HepG2 (cell line): ENCODE data around the gene ELF2. TPM values are rescaled to one million over a fixed set of nuclear protein-coding genes. Genes with fewer than 3 reads are reported as not detected.
"Not testable (repeated sequence)": the region's sequence is repeated elsewhere in the genome, so short reads cannot be mapped to it uniquely, and the experiment has no call there.

ENCODE experiments used
- ATAC-seq: fragments of 200-7000 bp; cut with Tn5 transposase; 3 replicates; pipeline ENCODE4 v1.9.1; 2020; ENCODE audit warnings: mild to moderate bottlenecking, moderate library complexity
- BruUV-seq: library from RNA; stranded (reverse); fragments of 400-500 nt; replicated peaks from 2 replicates; lab custom pipeline; 2021; lab: Mats Ljungman, UMichigan
- CTCF ChIA-PET: fragments of 300-600 bp; formaldehyde crosslinking; extraction: SDS; loops from one replicate; lab custom pipeline; 2021; ENCODE audit warnings: low total read pairs, inconsistent platforms, low intra/inter-chr PET ratio; lab: Yijun Ruan, JAX
- POLR2A ChIA-PET: fragments of 350-600 bp; sonication (Branson Sonifier 250); formaldehyde crosslinking; loops from one replicate; lab custom pipeline; 2020; ENCODE audit warnings: antibody characterized with exemption, inconsistent platforms; lab: Yijun Ruan, JAX
- DNase-seq: peaks from one replicate; pipeline ENCODE4 v3.0.0-alpha.2; 2015; ENCODE audit warnings: low spot score
- FAIRE-seq: peaks from 3 replicates; lab custom pipeline; 2011; peaks lifted over from hg19 to GRCh38; lab: Jason Lieb, UNC
- H2AFZ ChIP-seq: one replicate; pipeline ENCODE4 v1.6.1; 2011; ENCODE audit warnings: low read length, inconsistent platforms
- H3K27ac ChIP-seq: fragments of 300-600 bp; 3 replicates; pipeline ENCODE4 v1.8.0; 2011; ENCODE audit warnings: mixed run types, mild to moderate bottlenecking, mixed read lengths, low read length, inconsistent platforms; ENCODE audit not compliant: insufficient read depth; ENCODE audit errors: extremely low read length
- H3K27me3 ChIP-seq, 2 experiments: fragments of 200-600 bp in 1 of 2; 2 replicates in 1 of 2; 3 replicates in 1 of 2; pipeline versions ENCODE4 v1.6.0 to v1.8.0; 2011; ENCODE audit warnings: low read length in 2 of 2, mild to moderate bottlenecking in 2 of 2, moderate library complexity in 2 of 2, inconsistent platforms in 1 of 2; ENCODE audit not compliant: insufficient read depth in 2 of 2, control insufficient read depth in 1 of 2
- H3K36me3 ChIP-seq, 2 experiments: fragments of 200-600 bp in 1 of 2; replicated peaks in 1 of 2; 2 replicates in 1 of 2; 3 replicates in 1 of 2; pipeline versions ENCODE4 v1.5.1 to v1.8.0; 2011; ENCODE audit warnings: low read length in 2 of 2, inconsistent platforms in 1 of 2; ENCODE audit not compliant: insufficient read depth in 2 of 2, control insufficient read depth in 1 of 2
- H3K4me1 ChIP-seq: 2 replicates; pipeline ENCODE4 v1.5.1; 2012; ENCODE audit warnings: low read length, inconsistent platforms; ENCODE audit not compliant: insufficient read depth
- H3K4me2 ChIP-seq: 2 replicates; pipeline ENCODE4 v1.6.0; 2011; ENCODE audit warnings: low read depth, low read length, inconsistent platforms
- H3K4me3 ChIP-seq, 3 experiments: fragments of 200-600 bp in 1 of 3; sonication (generic), shearing (Covaris generic) in 1 of 3; replicated peaks in 1 of 3; 2 replicates each; pipeline ENCODE4 v1.5.1; 2011 to 2016; ENCODE audit warnings: low read length in 3 of 3, inconsistent platforms in 2 of 3, low read depth in 2 of 3, mild to moderate bottlenecking in 2 of 3, control low read depth in 1 of 3, mixed read lengths in 1 of 3; ENCODE audit not compliant: insufficient read depth in 1 of 3
- H3K79me2 ChIP-seq: one replicate; pipeline ENCODE4 v1.6.1; 2011; ENCODE audit warnings: low read length, inconsistent platforms; ENCODE audit not compliant: insufficient read depth
- H3K9ac ChIP-seq: 2 replicates; pipeline ENCODE4 v1.6.0; 2011; ENCODE audit warnings: mild to moderate bottlenecking, low read depth, low read length, inconsistent platforms; ENCODE audit not compliant: insufficient read depth
- H3K9me3 ChIP-seq: 2 replicates; pipeline ENCODE4 v1.5.1; 2012; ENCODE audit warnings: mild to moderate bottlenecking, low read length
- H4K20me1 ChIP-seq: 2 replicates; pipeline ENCODE4 v1.6.0; 2011; ENCODE audit warnings: inconsistent platforms, mild to moderate bottlenecking, low read length, moderate library complexity; ENCODE audit not compliant: insufficient read depth
- ATF7 ChIP-seq, 2 experiments: fragments of 450-650 bp in 1 of 2; sonication (generic) in 1 of 2; formaldehyde crosslinking in 1 of 2; IDR thresholded peaks; 2 replicates each; pipeline versions ENCODE4 v1.4.0 to v1.6.1; 2016 to 2020; ENCODE audit warnings: antibody characterized with exemption in 1 of 2, mild to moderate bottlenecking in 1 of 2, missing genetic modification reagents in 1 of 2
- CEBPB ChIP-seq: IDR thresholded peaks from 2 replicates; pipeline ENCODE4 v1.6.1; 2011; ENCODE audit warnings: low read depth, low read length, improper control_type of control experiment, borderline replicate concordance
- CEBPG ChIP-seq: IDR thresholded peaks from 2 replicates; pipeline ENCODE4 v1.6.1; 2016
- FOSL2 ChIP-seq: sonication (generic); formaldehyde crosslinking; IDR thresholded peaks from 2 replicates; pipeline ENCODE4 v1.4.0; 2020; ENCODE audit warnings: missing genetic modification reagents
- GATAD2A ChIP-seq: IDR thresholded peaks from 2 replicates; pipeline ENCODE4 v1.6.1; 2016
- TEAD3 ChIP-seq: optimal IDR thresholded peaks from 2 replicates; pipeline ENCODE3; 2016; ENCODE audit warnings: borderline replicate concordance
- WGBS: methylation state at CpG from one replicate; pipeline ENCODE4 v1.1.6; 2017; ENCODE audit warnings: low lambda C conversion rate; 5-methylcytosine and 5-hydroxymethylcytosine counted together
- in situ Hi-C: cut with HindIII; loops from 2 replicates; pipeline ENCODE4 v1.10.0; 2017; ENCODE audit warnings: low pct_unique_long_range_greater_than_20kb; ENCODE audit not compliant: extremely low pct_ligation_motif_present
- intact Hi-C: fragments of 100-400 bp; cut with micrococcal nuclease; formaldehyde crosslinking; loops from one replicate; pipeline ENCODE4 v1.10.0; 2022; ENCODE audit not compliant: unreplicated experiment
- polyA plus RNA-seq, 8 experiments: library from polyadenylated mRNA; depleted of rRNA in 3 of 8; stranded (reverse) in 7 of 8; unstranded in 1 of 8; fragments of >200 nt; fragmentation: Illumina TruSeq in 4 of 8; extraction: Trizol in 4 of 8; gene quantifications; 2 replicates each; pipeline versions ENCODE4 v1.2.1 to v1.2.3, GENCODE V29; 2011 to 2016; ENCODE audit warnings: low read depth in 4 of 8, missing spikeins in 1 of 8, mixed read lengths in 1 of 8; ENCODE audit not compliant: insufficient read depth in 1 of 8
- total RNA-seq, 5 experiments: library from RNA; depleted of rRNA; stranded (reverse); fragments of >200 nt; fragmentation: Illumina TruSeq; extraction: Trizol; gene quantifications; 2 replicates each; pipeline ENCODE4 v1.2.3, GENCODE V29; 2016; ENCODE audit warnings: low read depth in 1 of 5
- TF ChIP-seq, protein P1 (sequence below), 2 experiments: fragments of 450-650 bp in 1 of 2; sonication (generic) in 1 of 2; formaldehyde crosslinking; IDR thresholded peaks; 2 replicates each; pipeline versions ENCODE4 v1.5.0 to v1.8.0; 2020 to 2022; ENCODE audit warnings: mild to moderate bottlenecking in 1 of 2, missing genetic modification reagents in 1 of 2
- TF ChIP-seq, protein P2 (sequence below): sonication (generic); formaldehyde crosslinking; IDR thresholded peaks from 2 replicates; pipeline ENCODE4 v1.4.0; 2020; ENCODE audit warnings: missing genetic modification reagents, mild to moderate bottlenecking, borderline replicate concordance

Gene ELF2
- total and polyA plus RNA-seq, 2 of the 13 experiments (the other 11 are each of a cell fraction or from before 2014, with no cell fraction given): 28.6 to 35.4 TPM

DNA sequence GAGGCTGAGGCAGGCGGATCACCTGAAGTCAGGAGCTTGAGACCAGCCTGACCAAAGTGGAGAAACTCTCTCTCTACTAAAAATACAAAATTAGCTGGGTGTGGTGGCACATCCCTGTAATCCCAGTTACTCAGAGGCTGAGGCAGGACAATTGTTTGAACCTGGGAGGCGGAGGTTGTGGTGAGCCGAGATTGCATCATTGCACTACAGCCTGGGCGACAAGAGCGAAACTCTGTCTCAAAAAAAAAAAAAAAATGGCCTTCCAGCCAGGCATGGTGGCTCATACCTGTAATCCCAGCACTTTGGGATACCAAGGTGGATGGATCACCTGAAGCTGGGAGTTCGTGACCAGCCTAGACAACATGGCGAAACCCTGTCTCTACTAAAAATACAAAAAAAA is 168.7 kb downstream of the ELF2 start:
- H3K27me3 ChIP-seq; CTCF ChIA-PET; intact Hi-C loops; POLR2A ChIA-PET; H3K36me3 ChIP-seq; H2AFZ ChIP-seq; H3K79me2 ChIP-seq; TF ChIP-seq ATF7 (CRISPR knock-in tag; IDR thresholded peaks at IDR 0.05): not testable (repeated sequence)
- 39% methylated on average over 7 of the region's 7 CpGs for WGBS
- TF ChIP-seq GATAD2A (0 out of 2 replicates have a peak, but pooled peaks have one; percentile 11), CEBPG (CRISPR knock-in tag) (peak; percentile 80), FOSL2 (CRISPR knock-in tag) (peak; percentile 27; the same call in 1 of the 2 replicates), ATF7 (IDR thresholded peaks at IDR 0.05) (peak; percentile 46; the same call in 1 of the 2 replicates), CEBPB (peak; percentile 58; the same call in 1 of the 2 replicates), TEAD3 (CRISPR knock-in tag) (peak; percentile 18)
- TF ChIP-seq, protein P1, sequence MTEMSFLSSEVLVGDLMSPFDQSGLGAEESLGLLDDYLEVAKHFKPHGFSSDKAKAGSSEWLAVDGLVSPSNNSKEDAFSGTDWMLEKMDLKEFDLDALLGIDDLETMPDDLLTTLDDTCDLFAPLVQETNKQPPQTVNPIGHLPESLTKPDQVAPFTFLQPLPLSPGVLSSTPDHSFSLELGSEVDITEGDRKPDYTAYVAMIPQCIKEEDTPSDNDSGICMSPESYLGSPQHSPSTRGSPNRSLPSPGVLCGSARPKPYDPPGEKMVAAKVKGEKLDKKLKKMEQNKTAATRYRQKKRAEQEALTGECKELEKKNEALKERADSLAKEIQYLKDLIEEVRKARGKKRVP (CRISPR knock-in tag; IDR thresholded peaks at IDR 0.05): peak in 1 of 2 experiments; percentile 85; a peak in 2 of 4 replicates
- TF ChIP-seq, protein P2, sequence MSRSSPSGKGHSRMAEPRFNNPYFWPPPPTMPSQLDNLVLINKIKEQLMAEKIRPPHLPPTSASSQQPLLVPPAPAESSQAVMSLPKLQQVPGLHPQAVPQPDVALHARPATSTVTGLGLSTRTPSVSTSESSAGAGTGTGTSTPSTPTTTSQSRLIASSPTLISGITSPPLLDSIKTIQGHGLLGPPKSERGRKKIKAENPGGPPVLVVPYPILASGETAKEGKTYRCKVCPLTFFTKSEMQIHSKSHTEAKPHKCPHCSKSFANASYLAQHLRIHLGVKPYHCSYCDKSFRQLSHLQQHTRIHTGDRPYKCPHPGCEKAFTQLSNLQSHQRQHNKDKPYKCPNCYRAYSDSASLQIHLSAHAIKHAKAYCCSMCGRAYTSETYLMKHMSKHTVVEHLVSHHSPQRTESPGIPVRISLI (CRISPR knock-in tag): peak; percentile 52; the same call in 1 of the 2 replicates
- TF ChIP-seq, all 625 proteins: peak for 8; not testable (repeated sequence) for 617
- H3K9ac ChIP-seq, BruUV-seq, H3K9me3 ChIP-seq, FAIRE-seq, DNase-seq, in situ Hi-C loops, H3K27ac ChIP-seq, H3K4me3 ChIP-seq, H4K20me1 ChIP-seq: not testable (repeated sequence)
- Histone ChIP-seq H3K4me1 (peaks cover 31% of the 10 kb centered on the region), H3K4me2 (peak overlapping the region; percentile 31; the same call in 1 of the 2 replicates)
- peak; percentile 36 for ATAC-seq
